NCI-H1694 (cell line): ENCODE results near the gene MYH6.
"Not testable (repeated sequence)": the region's sequence is repeated elsewhere in the genome, so short reads cannot be mapped to it uniquely, and the experiment has no call there.

ENCODE experiments used
- DNase-seq: peaks from one replicate; lab custom pipeline; 2025; lab: John Stamatoyannopoulos, UW

Gene MYH6

DNA sequence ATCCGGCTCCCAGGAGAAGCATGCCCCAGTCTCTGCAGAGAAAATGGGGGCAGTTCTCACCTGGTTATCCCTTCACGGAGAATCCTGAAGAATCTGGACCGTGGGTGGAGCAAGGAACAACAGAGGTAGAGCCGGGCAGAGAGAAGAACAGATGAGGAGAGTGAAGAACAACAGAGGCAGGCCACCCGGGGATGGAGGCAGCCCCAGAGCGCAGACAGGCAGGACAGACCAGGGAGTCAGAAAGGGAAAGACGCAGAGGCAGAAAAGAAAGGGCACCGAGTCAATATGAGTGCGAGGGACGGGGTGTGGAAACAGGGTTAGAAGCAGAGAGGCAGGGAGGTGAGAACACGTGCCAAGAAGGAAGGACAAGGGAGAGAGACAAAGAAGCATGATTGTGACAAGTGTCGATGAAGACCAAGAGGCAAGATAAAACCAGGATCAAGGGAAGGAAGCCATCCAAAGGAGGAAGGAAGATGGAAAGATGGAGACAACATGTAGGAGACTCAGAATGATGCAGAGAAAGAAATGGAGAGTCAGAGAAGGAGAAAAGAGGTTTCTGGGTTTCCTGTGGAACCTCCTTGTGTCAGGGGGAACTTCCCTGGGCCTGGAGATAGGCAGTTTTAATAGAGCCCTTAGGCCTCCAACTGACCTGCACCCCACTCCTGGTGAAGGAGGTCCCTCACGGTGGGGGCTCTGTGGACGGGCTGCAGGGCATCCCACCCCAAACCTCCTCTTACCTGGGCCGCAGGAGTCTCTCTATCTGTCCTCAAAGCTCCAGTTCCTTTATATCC lies at the start of gene MYH6:
MYH6 (minus strand) TSS at position 758 of the 791 bp plus-strand sequence. CDS start 1,050 bp downstream, outside the sequence.
- no peak for DNase-seq

DNA sequence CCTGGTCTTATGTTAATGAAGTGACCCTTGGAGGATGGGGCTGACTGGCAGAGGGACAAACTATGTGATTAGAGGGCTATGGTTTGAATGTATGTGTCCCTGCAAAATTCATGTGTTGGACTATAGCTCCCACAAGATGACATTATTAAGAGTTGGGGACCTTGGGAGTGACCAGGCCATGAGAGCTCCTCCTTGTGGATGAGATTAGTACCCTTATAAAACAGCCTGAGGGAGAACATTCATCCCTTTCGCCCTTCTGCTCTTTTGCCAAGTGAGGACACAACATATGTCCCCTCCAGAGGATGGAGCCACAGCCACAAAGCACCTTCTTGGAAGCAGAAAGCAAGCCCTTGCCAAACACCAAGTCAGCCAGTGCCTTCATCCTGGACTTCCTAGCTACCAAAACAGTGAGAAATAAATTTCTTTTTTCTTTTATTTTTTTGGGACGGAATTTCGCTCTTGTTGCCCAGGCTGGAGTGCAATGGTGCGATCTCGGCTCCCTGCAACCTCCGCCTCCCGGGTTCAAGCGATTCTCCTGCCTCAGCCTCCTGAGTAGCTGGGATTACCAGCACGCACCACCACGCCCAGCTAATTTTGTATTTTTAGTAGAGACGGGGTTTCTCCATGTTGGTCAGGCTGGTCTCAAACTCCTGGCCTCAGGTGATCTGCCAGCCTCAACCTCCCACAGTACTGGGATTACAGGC lies 49.0 kb upstream of the MYH6 start:
- not testable (repeated sequence) for DNase-seq

DNA sequence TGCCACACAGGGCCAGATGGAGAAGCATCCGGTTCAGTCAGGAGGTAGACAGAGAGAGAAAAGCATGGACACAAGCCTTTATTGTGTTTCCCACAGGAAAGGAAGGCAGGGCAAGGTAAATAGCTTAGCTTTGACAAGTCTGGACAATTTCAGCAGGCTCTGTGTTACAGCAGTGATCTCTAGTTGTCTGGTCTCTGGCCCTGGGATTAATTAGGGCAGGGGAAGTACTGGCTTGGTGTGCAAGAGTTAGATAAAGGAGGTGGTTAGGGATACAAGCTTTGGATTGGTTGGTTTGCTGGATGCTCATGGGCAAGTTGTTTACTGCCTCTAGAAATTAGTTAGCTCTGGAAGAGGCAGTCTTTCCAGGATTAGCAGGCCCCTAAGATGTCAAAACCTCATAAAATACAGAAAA lies 46.4 kb upstream of the MYH6 start:
- DNase-seq, result peak; percentile 58

DNA sequence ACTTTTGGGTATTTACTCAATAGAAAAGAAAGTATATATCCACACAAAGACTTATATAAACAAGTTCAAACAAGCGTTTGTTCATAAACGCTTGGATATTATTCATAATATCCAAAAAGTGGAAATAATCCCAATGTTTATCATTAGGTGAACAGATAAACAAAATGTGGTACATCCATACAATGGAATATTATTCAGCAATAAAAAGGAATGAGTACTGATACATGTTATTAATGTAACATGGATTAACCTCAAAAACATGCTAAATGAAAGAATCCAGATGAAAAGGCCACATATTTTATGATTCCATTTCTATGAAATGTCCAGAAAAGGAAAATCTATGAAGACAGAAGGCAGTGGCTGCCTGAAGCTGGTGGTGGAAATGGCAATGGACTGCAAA lies 44.2 kb upstream of the MYH6 start:
- DNase-seq, result no peak

DNA sequence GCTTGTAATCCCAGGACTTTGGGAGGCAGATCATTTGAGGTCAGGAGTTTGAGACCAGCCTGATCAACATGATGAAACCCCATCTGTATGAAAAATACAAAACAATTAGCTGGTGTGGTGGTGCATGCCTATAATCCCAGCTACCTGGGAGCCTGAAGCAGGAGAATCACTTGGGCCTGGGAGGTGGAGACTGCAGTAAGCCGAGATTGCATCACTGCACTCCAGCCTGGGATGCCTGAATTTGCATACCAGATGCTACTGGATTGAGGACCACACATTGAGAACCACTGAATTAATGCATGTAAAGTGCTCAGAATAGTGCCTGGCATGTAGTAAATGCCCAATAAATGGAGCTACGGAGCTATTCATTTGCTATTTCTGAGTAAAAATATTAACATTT lies 42.3 kb upstream of the MYH6 start:
- no peak for DNase-seq

DNA sequence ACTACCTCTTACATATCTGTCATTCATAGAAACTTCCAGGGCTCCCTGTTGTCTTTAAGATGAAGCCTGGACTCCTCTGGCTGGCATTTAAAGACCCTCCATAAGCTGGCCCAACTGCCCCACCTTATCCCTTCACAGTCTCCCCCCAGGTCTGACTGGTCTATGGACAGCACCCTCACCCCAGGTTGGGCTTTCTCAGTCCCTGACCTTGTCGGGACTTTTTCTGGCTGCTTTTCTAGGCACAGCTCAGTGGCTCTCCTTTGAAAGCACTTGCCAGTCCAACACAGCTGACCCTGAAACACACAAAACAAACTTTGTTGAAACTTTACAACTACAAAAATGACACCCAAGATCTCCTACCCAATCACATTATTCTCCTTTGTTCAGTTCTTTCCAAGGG lies 41.2 kb upstream of the MYH6 start:
- no peak for DNase-seq

DNA sequence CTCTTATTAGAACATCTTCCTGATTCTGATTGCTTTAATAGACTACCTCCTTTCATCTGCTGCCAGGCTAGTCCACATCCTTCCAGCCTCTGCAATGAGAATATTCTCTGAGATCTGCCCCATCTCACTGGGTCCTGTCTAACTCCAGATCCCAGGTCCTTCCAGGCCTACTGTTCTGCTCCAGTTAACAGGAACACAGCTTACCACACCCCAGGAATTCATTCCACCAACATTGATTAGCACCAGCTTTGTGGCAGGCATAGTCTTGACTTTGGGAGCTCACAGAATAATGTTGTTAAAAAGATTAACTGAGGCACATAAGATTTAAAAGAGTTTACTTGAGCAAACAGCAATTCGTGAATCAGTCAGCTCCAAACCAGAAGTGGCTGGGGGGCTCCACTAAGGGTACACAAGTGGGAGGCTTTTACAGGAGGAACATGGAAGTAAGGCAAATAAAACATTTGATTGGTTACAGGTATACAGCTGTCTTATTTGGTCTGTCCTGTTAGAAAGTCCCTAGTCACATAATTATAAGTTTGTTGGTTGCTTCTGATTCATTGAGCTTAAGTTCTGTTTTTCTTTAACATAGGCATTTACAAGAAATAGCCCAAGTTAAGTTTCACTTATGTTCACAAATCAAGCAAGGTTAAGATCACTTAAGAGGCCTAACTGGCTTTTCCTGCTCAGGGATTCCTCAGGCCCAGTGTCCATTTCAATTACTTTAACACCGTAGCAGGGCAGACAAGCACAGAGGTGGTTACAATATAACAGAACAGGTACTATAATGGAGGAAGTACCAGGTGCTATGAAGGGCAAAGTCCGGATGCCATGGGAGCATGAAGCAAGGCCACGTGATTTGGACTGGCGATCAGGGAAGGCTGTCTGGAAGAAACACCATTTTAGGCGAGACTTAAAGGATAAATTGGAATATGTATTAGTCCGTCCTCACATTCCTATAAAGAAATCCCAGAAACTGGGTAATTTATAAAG lies 39.6 kb upstream of the MYH6 start:
- no peak for DNase-seq

DNA sequence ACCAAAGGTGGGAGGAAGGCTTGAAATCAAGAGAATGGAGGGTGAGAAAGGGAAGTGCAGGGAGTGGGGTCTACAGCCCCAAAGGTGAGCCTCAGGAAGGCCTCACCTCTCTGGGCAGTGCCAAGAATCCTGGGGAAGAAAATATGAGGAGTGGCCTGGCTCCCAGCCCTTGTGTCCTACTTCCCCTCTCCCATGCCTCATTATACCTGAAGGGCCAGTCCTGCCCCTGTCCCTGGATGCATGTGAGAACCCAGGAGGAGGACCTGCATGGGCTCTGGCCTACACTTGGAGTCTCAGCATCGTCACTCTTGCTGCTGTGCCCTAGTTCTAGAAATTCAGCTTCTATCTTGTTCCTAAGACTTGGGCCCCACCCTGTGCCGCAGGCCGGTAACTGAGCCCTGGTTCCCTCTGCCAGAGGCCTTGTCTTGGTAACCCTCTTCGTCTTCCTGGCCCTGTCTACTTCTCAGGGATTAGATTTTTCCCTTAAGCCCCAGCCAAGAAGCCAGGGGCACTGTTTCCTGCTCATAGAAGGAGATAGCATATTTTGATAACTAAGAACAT lies 38.3 kb upstream of the MYH6 start:
- DNase-seq, result no peak

DNA sequence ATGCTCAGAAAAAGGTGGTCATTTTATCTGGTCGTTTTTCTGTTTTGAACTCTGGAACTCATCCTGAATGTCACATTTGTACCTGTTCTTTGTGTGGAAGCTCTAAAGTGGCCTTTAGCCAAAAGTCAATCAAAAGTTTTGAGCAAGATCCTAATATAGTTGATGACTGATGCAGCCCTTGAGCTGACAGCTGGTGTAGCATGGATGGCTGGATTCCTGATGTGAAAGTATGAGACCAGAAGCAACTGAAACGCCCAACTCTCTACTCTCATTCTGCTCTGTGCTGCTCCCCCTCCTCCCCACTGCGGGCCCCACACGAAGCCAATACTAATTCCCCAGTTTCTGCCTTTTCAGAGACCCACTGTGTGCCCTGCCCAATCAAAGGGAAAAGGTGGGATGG lies 37.7 kb upstream of the MYH6 start:
- peak; percentile 74 for DNase-seq

DNA sequence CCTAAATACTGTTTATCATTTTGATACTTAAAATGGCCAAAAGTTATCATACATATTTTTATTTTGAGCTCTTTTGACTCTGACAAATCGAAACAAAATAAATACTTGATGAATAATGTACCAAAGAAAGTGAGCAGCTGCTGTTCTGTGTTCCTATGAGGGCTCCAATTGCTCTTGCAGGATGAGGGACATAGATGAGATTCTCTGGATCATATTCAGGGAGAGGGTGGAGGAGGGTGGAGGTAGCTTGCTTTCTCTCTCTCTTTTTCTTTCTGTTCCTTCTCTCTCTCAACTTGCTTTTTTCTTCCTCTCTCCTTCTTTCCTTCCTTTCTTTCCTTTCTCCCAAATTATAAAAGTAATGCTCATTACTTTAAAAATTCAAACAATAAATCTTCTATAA lies 36.2 kb upstream of the MYH6 start:
- DNase-seq, result no peak

DNA sequence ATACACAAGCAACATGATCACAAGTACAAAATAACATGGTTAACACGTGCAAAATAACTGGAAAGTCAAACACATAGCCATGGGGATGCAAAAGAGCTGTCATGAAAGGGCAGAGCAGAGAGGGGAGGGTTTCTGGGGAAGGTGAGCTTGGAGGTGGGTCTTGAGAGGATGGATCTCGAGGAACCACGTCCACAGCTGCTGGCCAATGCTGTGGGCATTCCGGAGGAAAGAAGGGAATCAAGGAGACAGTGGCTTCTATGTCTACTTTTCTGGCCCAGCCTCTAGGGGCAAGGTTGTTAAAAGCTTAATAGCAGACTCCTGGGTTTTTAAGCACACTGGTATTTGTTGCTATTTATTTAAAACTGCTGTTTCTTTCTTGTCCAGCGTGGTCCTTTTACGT lies 35.8 kb upstream of the MYH6 start:
- DNase-seq, result no peak

DNA sequence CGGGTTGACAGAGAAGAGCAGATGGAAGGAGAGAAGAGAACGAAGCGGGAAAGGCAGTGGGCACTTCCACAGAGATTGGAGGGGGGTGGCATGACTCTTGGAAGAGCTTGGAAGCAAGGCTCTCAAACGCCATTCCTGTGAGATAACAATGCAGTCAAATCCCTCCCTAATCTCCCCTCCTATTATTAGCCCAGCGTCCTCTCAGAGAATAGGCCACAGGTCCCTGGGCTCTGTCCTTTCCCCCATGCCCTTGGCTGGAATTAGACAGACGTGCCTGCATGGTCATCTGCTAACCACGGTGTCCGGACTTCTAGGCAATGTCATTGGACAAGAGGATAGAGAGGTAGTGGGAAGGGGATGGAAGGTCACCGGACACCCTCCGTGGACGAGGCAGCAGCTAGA lies 35.3 kb upstream of the MYH6 start:
- no peak for DNase-seq

DNA sequence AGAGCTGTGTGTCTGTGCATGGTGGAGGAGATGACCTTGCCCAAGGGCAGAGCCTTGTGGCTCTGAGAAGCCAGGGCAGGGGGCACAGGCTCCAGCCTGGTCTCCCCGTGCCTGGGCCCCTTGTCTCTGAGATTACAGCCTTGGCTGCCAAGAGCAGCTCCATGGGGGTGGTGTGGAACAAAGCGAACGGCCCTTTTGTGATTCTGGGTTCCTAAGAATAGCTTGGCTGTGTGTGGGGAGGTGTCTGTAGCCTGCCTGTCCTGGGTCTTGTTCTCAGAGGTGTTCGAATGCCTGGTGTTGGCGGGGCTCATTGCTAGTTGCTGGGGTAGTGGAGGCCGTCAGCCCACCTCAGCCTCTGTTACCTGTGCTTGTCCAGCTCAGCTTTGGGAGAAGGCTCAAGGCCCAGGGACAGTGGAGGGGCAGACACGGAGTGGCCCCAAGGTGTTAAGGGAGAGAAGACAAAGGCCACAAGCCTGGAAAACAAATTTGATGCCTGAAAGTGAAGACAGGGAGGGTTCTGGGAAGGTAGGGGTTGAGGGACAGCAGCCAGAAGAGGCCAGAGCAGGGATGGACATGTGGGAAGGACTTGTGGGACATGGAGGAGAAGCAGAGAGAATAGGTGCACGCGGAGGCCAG lies 34.8 kb upstream of the MYH6 start:
- no peak for DNase-seq

DNA sequence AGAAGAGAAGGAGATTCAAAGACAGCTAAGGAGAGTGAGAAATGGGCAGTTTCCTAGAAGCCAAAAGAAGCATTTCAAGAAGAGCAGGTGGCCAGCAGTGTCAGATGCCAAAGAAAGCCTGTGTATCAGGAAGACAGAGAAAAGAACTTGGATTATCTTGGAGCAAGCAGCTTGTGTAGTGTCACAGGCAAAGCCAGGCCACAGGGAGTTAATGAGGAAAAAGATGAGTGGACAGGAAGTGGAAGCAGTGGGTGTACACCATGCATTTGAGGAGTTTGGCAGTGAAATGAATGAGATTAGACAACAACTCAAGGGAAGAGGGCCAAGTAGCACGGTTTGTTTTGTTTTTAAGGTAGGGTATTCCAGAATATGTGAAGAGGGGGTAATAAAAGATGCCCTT lies 33.0 kb upstream of the MYH6 start:
- no peak for DNase-seq

DNA sequence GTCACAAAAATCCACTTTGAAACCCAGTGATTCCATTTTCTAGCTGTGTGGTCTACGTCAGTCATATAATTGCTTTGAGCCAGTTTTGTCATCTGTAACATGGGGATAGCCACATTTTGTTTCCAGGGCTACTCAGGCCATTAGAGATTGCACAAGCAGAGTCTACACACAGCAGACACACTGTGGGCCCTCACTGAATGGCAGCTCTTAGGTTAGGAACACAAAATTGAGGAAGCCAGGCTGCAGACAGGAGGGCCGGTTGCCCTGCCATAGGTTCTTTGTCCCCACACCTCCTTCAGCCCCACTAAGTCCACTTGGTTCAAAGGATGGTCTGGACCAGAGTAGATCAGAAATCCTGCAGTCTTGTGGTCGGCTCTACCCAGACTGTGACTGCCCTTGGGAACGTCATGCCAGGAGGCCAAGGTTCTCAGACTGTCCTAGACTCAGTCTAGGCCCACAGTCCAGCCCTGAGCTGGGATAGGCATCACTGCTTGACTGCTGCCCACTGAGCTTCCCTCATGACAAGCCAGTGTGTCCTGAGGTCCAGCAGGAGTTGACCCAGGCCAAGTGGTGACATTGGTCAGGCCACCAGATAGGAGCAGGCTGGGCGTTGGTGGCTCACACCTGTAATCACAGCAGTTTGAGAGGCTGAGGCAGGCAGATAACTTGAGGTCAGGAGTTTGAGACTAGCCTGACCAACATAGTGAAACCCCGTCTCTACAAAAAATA lies 31.2 kb upstream of the MYH6 start:
- no peak for DNase-seq

DNA sequence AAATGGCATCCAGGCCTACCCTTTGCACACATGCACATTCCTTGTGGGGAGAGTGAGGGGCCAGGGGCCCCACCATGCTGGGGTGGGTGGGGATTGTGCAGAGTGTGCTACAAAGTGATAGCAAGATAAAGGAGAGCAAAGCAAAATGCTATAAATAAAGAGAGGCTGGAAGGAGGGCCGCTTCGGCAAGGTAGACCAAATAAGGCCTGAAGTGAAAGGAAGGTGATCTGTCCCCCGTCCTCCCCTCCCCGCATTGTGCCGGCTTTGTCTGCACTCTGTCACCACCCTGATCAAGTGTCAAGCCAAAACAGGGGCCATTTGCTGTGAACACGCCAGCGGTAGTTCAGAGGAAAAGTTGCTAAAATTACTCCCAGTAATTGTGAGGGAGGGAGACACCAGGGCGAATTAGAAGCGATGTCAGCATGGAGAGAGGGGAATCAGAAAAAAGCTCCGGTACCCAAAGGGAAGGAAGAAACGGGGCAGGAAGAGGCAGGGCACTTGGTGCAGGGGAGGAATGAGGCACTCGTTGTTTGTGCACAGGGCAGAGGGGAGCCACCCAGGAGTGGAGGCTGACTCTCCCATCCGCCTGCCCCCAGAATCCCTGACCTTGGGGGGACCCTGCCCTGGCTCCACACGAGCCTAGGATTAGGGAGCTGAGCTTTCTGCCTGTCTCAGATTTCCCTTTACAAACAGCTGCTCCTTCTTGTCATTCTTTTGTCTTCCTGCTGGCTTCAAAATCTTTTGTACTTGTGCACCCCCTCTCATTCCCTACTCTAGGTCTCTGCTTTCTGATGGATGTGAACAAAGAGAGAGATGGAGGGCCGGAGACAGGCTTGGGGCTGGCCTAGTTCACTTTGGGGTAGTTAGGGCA lies 30.3 kb upstream of the MYH6 start:
- DNase-seq, result no peak

DNA sequence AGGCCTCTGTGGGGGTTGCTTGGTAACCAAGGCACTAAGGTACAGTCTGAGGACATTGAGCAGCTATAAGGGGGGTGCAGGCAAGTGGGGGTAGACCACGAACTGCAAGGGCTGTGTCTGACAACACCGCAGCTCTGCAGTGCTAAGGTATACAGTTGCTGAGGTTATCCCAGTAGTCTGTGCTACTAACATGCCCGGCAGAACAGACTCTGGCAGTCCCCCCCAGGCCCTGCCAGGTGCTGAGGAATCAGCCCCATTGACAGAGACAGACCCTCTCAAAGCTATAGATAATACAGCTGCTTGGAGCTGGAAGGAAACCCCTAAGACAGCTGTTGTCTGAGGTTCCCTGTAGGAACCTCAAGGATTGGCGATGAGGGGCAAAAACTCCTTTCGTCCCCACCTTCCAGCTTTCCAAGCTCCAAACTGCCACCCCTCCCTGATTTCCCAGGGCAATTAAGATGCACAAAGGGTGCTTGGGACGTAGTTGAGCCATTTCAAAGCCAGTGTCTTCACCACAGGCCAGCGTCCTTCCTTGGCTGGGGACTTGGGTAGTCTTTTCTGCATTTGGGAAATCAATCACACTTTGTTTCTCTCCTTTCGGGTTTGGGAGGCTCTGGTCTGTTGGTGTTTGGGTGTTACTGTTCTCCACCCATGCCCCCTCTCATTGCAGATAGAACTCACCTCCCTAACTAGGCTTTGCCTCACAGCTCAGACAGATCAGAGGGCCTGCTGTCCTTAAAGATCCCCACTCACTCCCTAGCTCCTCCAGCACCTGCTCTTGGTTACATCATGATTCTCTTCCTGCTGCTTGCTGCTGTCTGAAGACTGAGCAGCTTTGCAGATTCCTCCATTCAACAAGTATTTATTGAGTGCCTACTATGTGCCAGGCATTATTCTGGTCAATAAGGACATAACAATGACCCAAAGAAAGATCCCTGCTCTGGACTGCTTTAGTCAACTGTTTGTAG lies 29.3 kb upstream of the MYH6 start:
- DNase-seq, result no peak

DNA sequence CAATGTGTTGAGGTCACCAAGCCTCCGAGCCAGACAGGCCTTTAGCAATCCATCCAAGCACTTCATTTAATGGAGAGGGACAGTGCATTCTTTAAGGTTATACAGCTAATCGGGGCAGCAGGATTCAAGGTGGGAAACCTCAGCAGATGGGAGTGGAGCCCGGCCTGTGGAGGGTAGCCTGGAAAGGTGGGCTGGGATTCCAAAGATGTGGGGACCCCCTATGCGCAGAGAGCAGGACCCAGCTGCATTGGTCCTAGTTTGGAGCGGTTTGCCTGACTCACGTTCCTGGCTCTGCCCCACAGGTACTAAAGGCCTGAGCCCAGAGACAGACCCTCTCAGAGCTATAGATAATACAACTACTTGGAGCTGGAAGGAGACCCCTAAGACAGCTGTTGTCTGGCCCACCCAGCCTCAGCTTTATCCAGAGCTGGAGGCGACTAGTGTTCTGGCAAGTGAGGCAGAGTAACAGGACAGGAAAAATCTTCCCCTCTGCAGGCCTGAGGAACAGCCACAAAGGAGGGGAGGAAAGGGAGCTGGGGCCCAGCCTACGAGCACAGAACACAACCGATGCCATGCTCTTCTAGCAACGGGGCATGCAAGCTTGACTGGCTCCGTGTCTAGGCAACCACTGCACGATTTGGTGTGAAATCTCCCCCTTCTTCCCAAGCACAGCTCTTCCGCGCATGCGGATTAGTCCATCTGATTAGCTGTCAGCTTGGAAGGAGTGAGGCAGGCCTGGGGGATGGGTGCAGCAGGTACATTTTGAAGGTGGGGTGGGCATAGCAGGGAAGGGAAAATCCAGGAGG lies 28.5 kb upstream of the MYH6 start:
- peak; percentile 9 for DNase-seq
